H9 (cell line): ENCODE results near the gene HIRA. TPM values are rescaled to one million over a fixed set of nuclear protein-coding genes. Genes with fewer than 3 reads are reported as not detected.

Source experiments
- DNase-seq: peaks from one replicate; pipeline ENCODE4 v3.0.0-alpha.2; 2017
- H2AFZ ChIP-seq: one replicate; pipeline ENCODE4 v1.6.1; 2013; ENCODE audit warnings: mild to moderate bottlenecking, low read length, control low read depth, moderate library complexity
- H2AK5ac ChIP-seq: 2 replicates; pipeline ENCODE4 v1.6.1; 2013; ENCODE audit warnings: low read length, control low read depth, mixed read lengths; ENCODE audit not compliant: insufficient read length
- H2BK120ac ChIP-seq: one replicate; pipeline ENCODE4 v1.6.1; 2013; ENCODE audit warnings: low read depth, mild to moderate bottlenecking, low read length, control low read depth, inconsistent platforms; ENCODE audit not compliant: poor library complexity, severe bottlenecking
- H2BK12ac ChIP-seq: 2 replicates; pipeline ENCODE4 v1.6.1; 2013; ENCODE audit warnings: low read length, control low read depth, mixed read lengths, low read depth; ENCODE audit not compliant: insufficient read length
- H2BK15ac ChIP-seq: 2 replicates; pipeline ENCODE4 v1.6.1; 2013; ENCODE audit warnings: low read depth, low read length, control low read depth
- H2BK20ac ChIP-seq: one replicate; pipeline ENCODE4 v1.6.1; 2013; ENCODE audit warnings: low read depth, mild to moderate bottlenecking, low read length, control low read depth, inconsistent platforms; ENCODE audit not compliant: poor library complexity, severe bottlenecking
- H2BK5ac ChIP-seq: 2 replicates; pipeline ENCODE4 v1.6.1; 2013; ENCODE audit warnings: low read length, control low read depth, mixed read lengths; ENCODE audit not compliant: insufficient read length
- H3K14ac ChIP-seq: 2 replicates; pipeline ENCODE4 v1.6.1; 2013; ENCODE audit warnings: low read length, control low read depth; ENCODE audit not compliant: insufficient read depth
- H3K18ac ChIP-seq: 2 replicates; pipeline ENCODE4 v1.6.1; 2013; ENCODE audit warnings: low read depth, mild to moderate bottlenecking, mixed read lengths, low read length, control low read depth; ENCODE audit not compliant: insufficient read length
- H3K23ac ChIP-seq: 2 replicates; pipeline ENCODE4 v1.6.1; 2013; ENCODE audit warnings: low read length, control low read depth, mixed read lengths, low read depth; ENCODE audit not compliant: insufficient read length
- H3K23me2 ChIP-seq: 2 replicates; pipeline ENCODE4 v1.6.1; 2013; ENCODE audit warnings: low read depth, mild to moderate bottlenecking, mixed read lengths, low read length, control low read depth; ENCODE audit not compliant: insufficient read length, poor library complexity, severe bottlenecking
- H3K27ac ChIP-seq: 2 replicates; pipeline ENCODE4 v1.5.1; 2013; ENCODE audit warnings: low read length, control low read depth, mixed read lengths, low read depth; ENCODE audit not compliant: insufficient read length
- H3K27me3 ChIP-seq: 2 replicates; pipeline ENCODE4 v1.6.1; 2013; ENCODE audit warnings: low read length, control low read depth, inconsistent platforms; ENCODE audit not compliant: insufficient read depth
- H3K4ac ChIP-seq: 2 replicates; pipeline ENCODE4 v1.6.1; 2013; ENCODE audit warnings: low read depth, mild to moderate bottlenecking, control low read depth, inconsistent platforms, low read length, moderate library complexity
- H3K4me1 ChIP-seq: 2 replicates; pipeline ENCODE4 v1.6.1; 2013; ENCODE audit warnings: low read length, control low read depth, inconsistent platforms; ENCODE audit not compliant: insufficient read depth
- H3K4me2 ChIP-seq: 2 replicates; pipeline ENCODE4 v1.6.1; 2013; ENCODE audit warnings: low read length, control low read depth, mixed read lengths; ENCODE audit not compliant: insufficient read length, insufficient read depth
- H3K56ac ChIP-seq: 2 replicates; pipeline ENCODE4 v1.6.1; 2013; ENCODE audit warnings: low read depth, mild to moderate bottlenecking, mixed read lengths, low read length, control low read depth; ENCODE audit not compliant: insufficient read length
- H3K79me1 ChIP-seq: 2 replicates; pipeline ENCODE4 v1.6.1; 2013; ENCODE audit warnings: low read depth, mild to moderate bottlenecking, moderate library complexity, low read length, control low read depth, inconsistent platforms; ENCODE audit not compliant: insufficient read depth, poor library complexity, severe bottlenecking
- H3K79me2 ChIP-seq: 2 replicates; pipeline ENCODE4 v1.6.1; 2013; ENCODE audit warnings: low read length, control low read depth, inconsistent platforms; ENCODE audit not compliant: insufficient read depth
- H3K9ac ChIP-seq: 2 replicates; pipeline ENCODE4 v1.6.1; 2013; ENCODE audit warnings: low read length, control low read depth, mixed read lengths; ENCODE audit not compliant: insufficient read length; ENCODE audit errors: extremely low read depth
- H3K9me3 ChIP-seq: one replicate; pipeline ENCODE4 v1.6.1; 2013; ENCODE audit warnings: low read depth, low read length, inconsistent platforms; ENCODE audit not compliant: control insufficient read depth
- H3T11ph ChIP-seq: one replicate; pipeline ENCODE4 v1.6.1; 2013; ENCODE audit warnings: mild to moderate bottlenecking, low read length, control low read depth, inconsistent platforms
- H4K20me1 ChIP-seq: one replicate; pipeline ENCODE4 v1.6.1; 2013; ENCODE audit not compliant: control insufficient read depth, insufficient read length, insufficient read depth
- H4K5ac ChIP-seq: 2 replicates; pipeline ENCODE4 v1.6.1; 2013; ENCODE audit warnings: low read depth, mild to moderate bottlenecking, mixed read lengths, low read length, control low read depth; ENCODE audit not compliant: insufficient read length
- H4K8ac ChIP-seq: replicated peaks from 2 replicates; pipeline ENCODE4 v1.6.1; 2013; ENCODE audit warnings: low read length, control low read depth, mixed read lengths, low read depth; ENCODE audit not compliant: insufficient read length
- H4K91ac ChIP-seq: 2 replicates; pipeline ENCODE4 v1.6.1; 2013; ENCODE audit warnings: low read depth, mild to moderate bottlenecking, moderate library complexity, mixed read lengths, low read length, control low read depth; ENCODE audit not compliant: insufficient read length
- H3K27ac Mint-ChIP-seq, 3 experiments: 2 replicates in 2 of 3; 3 replicates in 1 of 3; pipeline ENCODE4 v1.8.0; 2020 to 2021; ENCODE audit warnings: mixed read lengths in 3 of 3, mild to moderate bottlenecking in 1 of 3, moderate library complexity in 1 of 3
- H3K27me3 Mint-ChIP-seq: 2 replicates; pipeline ENCODE4 v1.8.0; 2021; ENCODE audit warnings: low read depth, mild to moderate bottlenecking, moderate library complexity, mixed read lengths
- H3K36me3 Mint-ChIP-seq, 3 experiments: 2 replicates in 2 of 3; 3 replicates in 1 of 3; pipeline ENCODE4 v1.8.0; 2020 to 2021; ENCODE audit warnings: low read depth in 3 of 3, mixed read lengths in 3 of 3; ENCODE audit not compliant: insufficient read depth in 1 of 3
- H3K4me1 Mint-ChIP-seq, 2 experiments: 2 replicates each; pipeline ENCODE4 v1.8.0; 2020; ENCODE audit warnings: mixed read lengths in 2 of 2
- H3K4me3 Mint-ChIP-seq, 2 experiments: 2 replicates in 1 of 2; 3 replicates in 1 of 2; pipeline ENCODE4 v1.8.0; 2020 to 2021; ENCODE audit warnings: mild to moderate bottlenecking in 2 of 2, mixed read lengths in 2 of 2, moderate library complexity in 1 of 2
- H3K9me3 Mint-ChIP-seq, 2 experiments: 2 replicates in 1 of 2; 3 replicates in 1 of 2; pipeline ENCODE4 v1.8.0; 2020; ENCODE audit warnings: mild to moderate bottlenecking in 2 of 2, mixed read lengths in 2 of 2, moderate library complexity in 1 of 2
- WGBS: extraction: QIAGEN DNeasy Blood & Tissue Kit; methylation state at CpG from one replicate; pipeline ENCODE4 v1.1.7; 2013; ENCODE audit warnings: missing lambda C conversion rate, low lambda C conversion rate, mixed read lengths; ENCODE audit not compliant: insufficient read length; ENCODE audit errors: extremely low coverage; 5-methylcytosine and 5-hydroxymethylcytosine counted together
- total RNA-seq: library from RNA; stranded (reverse); gene quantifications from 2 replicates; pipeline ENCODE4 v1.2.1, GENCODE V29; 2021
- TF ChIP-seq, protein P1 (sequence below): fragments of 200-600 bp; sonication (generic); conservative IDR thresholded peaks from 3 replicates; pipeline ENCODE4 v1.8.0; 2021; ENCODE audit warnings: antibody characterized with exemption, mild to moderate bottlenecking

Gene HIRA
- total RNA-seq, 1 experiment from 2014 or later = 51.9 TPM

DNA sequence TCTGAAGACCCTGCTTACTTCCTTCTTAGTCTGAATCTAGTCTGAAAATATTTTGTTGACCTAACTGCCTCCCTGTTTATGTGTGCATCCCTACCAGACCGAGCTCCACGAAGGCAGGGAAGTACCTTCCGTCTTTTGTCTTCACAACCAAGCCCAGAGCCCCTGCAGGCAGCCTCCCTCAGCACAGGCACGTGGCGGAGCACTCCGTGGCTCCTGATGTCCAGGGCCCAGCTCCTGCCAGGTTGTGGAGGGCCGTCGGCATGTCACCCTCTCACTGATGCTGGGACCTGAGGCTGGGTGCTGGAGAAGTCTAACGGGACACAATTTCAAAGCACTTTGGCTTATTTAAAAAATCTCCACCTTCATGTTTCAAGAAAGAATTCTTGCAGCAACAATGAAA is 80.6 kb downstream of the HIRA start:
- Histone ChIP-seq H4K20me1 (no peaks in the 10 kb centered on the region), H3K4me2 (no peak overlapping the region), H4K8ac (no peak overlapping the region), H3K23ac (no peak overlapping the region), H2BK15ac (no peak overlapping the region), H3K9ac (no peak overlapping the region), H3K56ac (no peak overlapping the region), H2AFZ (no peak overlapping the region), H3K79me2 (no peaks in the 10 kb centered on the region), H3K18ac (no peak overlapping the region), H3K27ac (no peak overlapping the region), H2BK20ac (no peak overlapping the region), H3K79me1 (no peaks in the 10 kb centered on the region), H4K5ac (no peak overlapping the region), H3K23me2 (no peaks in the 10 kb centered on the region), H3K4ac (no peak overlapping the region), H2BK120ac (no peak overlapping the region), H2BK12ac (no peak overlapping the region), H2AK5ac (no peak overlapping the region), H3T11ph (no peak overlapping the region), H4K91ac (no peak overlapping the region), H3K9me3 (no peaks in the 10 kb centered on the region), H3K27me3 (no peaks in the 10 kb centered on the region), H2BK5ac (no peak overlapping the region), H3K4me1 (no peaks in the 10 kb centered on the region), H3K14ac (no peak overlapping the region)
- Mint-ChIP-seq H3K27me3 (no peaks in the 10 kb centered on the region), H3K4me1 (no peaks in the 10 kb centered on the region), H3K4me3 (no peak overlapping the region), H3K27ac (peak overlapping the region in 1 of 3 experiments; percentile 25; a peak in 1 of 7 replicates), H3K36me3 (peaks cover 53 to 76% (median 58%) of the 10 kb centered on the region in 3 experiments), H3K9me3 (peaks cover 7% of the 10 kb centered on the region in 2 experiments; a peak in 4 of 5 replicates)
- no peak for DNase-seq
- TF ChIP-seq, protein P1, sequence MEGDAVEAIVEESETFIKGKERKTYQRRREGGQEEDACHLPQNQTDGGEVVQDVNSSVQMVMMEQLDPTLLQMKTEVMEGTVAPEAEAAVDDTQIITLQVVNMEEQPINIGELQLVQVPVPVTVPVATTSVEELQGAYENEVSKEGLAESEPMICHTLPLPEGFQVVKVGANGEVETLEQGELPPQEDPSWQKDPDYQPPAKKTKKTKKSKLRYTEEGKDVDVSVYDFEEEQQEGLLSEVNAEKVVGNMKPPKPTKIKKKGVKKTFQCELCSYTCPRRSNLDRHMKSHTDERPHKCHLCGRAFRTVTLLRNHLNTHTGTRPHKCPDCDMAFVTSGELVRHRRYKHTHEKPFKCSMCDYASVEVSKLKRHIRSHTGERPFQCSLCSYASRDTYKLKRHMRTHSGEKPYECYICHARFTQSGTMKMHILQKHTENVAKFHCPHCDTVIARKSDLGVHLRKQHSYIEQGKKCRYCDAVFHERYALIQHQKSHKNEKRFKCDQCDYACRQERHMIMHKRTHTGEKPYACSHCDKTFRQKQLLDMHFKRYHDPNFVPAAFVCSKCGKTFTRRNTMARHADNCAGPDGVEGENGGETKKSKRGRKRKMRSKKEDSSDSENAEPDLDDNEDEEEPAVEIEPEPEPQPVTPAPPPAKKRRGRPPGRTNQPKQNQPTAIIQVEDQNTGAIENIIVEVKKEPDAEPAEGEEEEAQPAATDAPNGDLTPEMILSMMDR = no peak
- no CpG with 5 or more reads among the region's 9 CpGs for WGBS
